GM12878 (cell line): ENCODE data around the gene TARBP2.

ENCODE experiments used
- EP300 ChIP-seq, 2 experiments: fragments of 150-350 bp in 1 of 2; IDR thresholded peaks; 2 replicates each; pipeline ENCODE4 v1.6.1; 2011 to 2012; ENCODE audit warnings: low read depth in 2 of 2, low read length in 2 of 2, borderline replicate concordance in 1 of 2, improper control_type of control experiment in 1 of 2, inconsistent platforms in 1 of 2; ENCODE audit not compliant: control insufficient read depth in 1 of 2
- MXI1 ChIP-seq: fragments of 150-350 bp; IDR thresholded peaks from 2 replicates; pipeline ENCODE4 v1.6.1; 2011; ENCODE audit warnings: low read depth, mild to moderate bottlenecking, inconsistent platforms, low read length, improper control_type of control experiment
- TAF1 ChIP-seq: IDR thresholded peaks from 2 replicates; pipeline ENCODE4 v1.6.1; 2011; ENCODE audit warnings: mild to moderate bottlenecking, low read depth, low read length, borderline replicate concordance
- TF ChIP-seq, protein P1 (sequence below), 3 experiments: IDR thresholded peaks in 2 of 3; conservative IDR thresholded peaks in 1 of 3; 2 replicates each; pipeline ENCODE4 v1.5.1; 2011; ENCODE audit warnings: low read depth in 3 of 3, low read length in 3 of 3, mild to moderate bottlenecking in 3 of 3, control low read depth in 2 of 3, moderate library complexity in 2 of 3, inconsistent platforms in 1 of 3, mixed read lengths in 1 of 3; ENCODE audit not compliant: control insufficient read depth in 2 of 3, insufficient read depth in 1 of 3; ENCODE audit errors: extremely low read depth in 1 of 3

DNA sequence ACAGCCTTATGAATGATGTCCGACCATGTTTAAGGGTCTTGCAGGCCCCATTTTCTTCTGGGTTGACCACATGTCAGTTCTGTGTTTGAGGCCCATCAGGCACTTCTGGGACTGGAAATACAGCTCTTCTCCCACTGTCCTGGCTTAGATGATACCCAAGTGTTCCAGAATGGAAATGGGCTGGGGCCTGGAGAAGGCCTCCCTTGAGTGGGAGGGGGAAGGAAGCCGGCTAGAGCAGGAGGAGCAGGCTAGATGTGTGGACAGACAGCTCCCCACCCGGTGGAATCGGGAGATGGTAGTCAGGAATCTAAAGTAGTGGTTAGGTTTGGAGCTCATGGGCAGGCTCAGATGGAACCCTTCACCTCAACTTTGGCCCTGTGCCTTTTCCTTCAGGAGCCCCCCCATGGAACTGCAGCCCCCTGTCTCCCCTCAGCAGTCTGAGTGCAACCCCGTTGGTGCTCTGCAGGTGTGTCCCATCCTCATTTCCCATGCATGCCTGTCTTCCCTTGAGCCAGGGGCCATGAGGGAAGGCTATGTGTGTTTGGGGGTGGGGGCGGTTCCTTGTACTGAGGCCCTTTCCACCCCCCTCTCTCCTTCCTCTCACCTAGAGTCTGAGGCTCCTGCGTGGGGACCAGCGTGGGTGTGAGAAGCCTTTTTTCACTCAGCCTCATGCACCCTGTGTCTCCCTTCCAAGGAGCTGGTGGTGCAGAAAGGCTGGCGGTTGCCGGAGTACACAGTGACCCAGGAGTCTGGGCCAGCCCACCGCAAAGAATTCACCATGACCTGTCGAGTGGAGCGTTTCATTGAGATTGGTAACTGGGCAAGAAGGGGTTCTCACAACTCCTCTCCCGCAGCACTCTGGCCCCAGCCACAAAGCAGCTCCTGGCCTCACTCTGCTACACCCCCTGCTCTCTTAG, 3.2 kb downstream of the TARBP2 start:
- no peak for TF ChIP-seq MXI1
- TF ChIP-seq EP300 (IDR thresholded peaks at IDR 0.05; ENCODE audit: borderline replicate concordance in 1 of 2, control insufficient read depth in 1 of 2, low read depth in 2 of 2, low read length in 2 of 2), result no peak
- TF ChIP-seq, protein P1, sequence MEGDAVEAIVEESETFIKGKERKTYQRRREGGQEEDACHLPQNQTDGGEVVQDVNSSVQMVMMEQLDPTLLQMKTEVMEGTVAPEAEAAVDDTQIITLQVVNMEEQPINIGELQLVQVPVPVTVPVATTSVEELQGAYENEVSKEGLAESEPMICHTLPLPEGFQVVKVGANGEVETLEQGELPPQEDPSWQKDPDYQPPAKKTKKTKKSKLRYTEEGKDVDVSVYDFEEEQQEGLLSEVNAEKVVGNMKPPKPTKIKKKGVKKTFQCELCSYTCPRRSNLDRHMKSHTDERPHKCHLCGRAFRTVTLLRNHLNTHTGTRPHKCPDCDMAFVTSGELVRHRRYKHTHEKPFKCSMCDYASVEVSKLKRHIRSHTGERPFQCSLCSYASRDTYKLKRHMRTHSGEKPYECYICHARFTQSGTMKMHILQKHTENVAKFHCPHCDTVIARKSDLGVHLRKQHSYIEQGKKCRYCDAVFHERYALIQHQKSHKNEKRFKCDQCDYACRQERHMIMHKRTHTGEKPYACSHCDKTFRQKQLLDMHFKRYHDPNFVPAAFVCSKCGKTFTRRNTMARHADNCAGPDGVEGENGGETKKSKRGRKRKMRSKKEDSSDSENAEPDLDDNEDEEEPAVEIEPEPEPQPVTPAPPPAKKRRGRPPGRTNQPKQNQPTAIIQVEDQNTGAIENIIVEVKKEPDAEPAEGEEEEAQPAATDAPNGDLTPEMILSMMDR (IDR thresholded peaks at IDR 0.05 in 2 of 3, conservative IDR thresholded peaks at IDR 0.05 in 1 of 3; ENCODE audit: control insufficient read depth in 2 of 3, extremely low read depth in 1 of 3, insufficient read depth in 1 of 3, low read depth in 3 of 3, low read length in 3 of 3), result no peak
- no peak for TF ChIP-seq TAF1
